Heart left ventricle (tissue), 16 donors: Measurements from ENCODE around the gene MSGN1. TPM values are rescaled to one million over a fixed set of nuclear protein-coding genes. Genes with fewer than 3 reads are reported as not detected.

ENCODE experiments used
- ATAC-seq, 4 donors: fragments of 200-7000 bp; cut with Tn5 transposase; one replicate each; pipeline ENCODE4 v1.9.1; 2020 to 2022; ENCODE audit warnings: moderate library complexity in 4 of 4, mild to moderate bottlenecking in 3 of 4, moderate number of reproducible peaks in 1 of 4
- DNase-seq, 5 donors: peaks; one replicate each; pipeline ENCODE4 v3.0.0-alpha.2; 2020
- H3K27ac ChIP-seq, 12 donors: fragments of 200-600 bp; sonication (generic) in 4 of 12; one replicate each; pipeline versions ENCODE4 v1.5.0 to v1.8.0; 2016 to 2022; ENCODE audit warnings: mild to moderate bottlenecking in 2 of 12
- H3K27me3 ChIP-seq, 9 donors: fragments of 200-600 bp; sonication (generic) in 2 of 9; one replicate each; pipeline versions ENCODE4 v1.5.1 to v1.8.0; 2016 to 2022; ENCODE audit warnings: mild to moderate bottlenecking in 3 of 9
- H3K36me3 ChIP-seq, 9 donors: fragments of 200-600 bp; sonication (generic) in 2 of 9; one replicate each; pipeline versions ENCODE4 v1.5.0 to v1.8.0; 2018 to 2022; ENCODE audit warnings: mild to moderate bottlenecking in 2 of 9
- H3K4me1 ChIP-seq, 12 donors: fragments of 200-600 bp; sonication (generic) in 4 of 12; one replicate each; pipeline versions ENCODE4 v1.5.0 to v1.8.0; 2016 to 2022; ENCODE audit warnings: mild to moderate bottlenecking in 3 of 12
- H3K4me3 ChIP-seq, 12 donors: fragments of 200-600 bp; sonication (generic) in 4 of 12; one replicate each; pipeline versions ENCODE4 v1.5.0 to v1.8.0; 2017 to 2022; ENCODE audit warnings: mild to moderate bottlenecking in 9 of 12, moderate library complexity in 4 of 12
- H3K9me3 ChIP-seq, 12 donors: fragments of 200-600 bp; sonication (generic) in 4 of 12; one replicate each; pipeline versions ENCODE4 v1.5.0 to v1.8.0; 2016 to 2022; ENCODE audit warnings: mild to moderate bottlenecking in 1 of 12
- CTCF ChIP-seq, 12 donors: fragments of 200-600 bp; sonication (generic) in 4 of 12; IDR thresholded peaks; one replicate each; pipeline versions ENCODE4 v1.5.0 to v1.8.0; 2018 to 2022; ENCODE audit warnings: antibody characterized with exemption in 12 of 12, mild to moderate bottlenecking in 5 of 12
- POLR2A ChIP-seq, 2 donors: fragments of 450-650 bp; IDR thresholded peaks; one replicate each; pipeline ENCODE4 v1.6.1; 2017; ENCODE audit warnings: antibody characterized with exemption in 2 of 2, mild to moderate bottlenecking in 2 of 2, moderate library complexity in 2 of 2
- WGBS, 4 donors: extraction: QIAGEN DNeasy Blood & Tissue Kit in 2 of 4; methylation state at CpG; one replicate each; pipeline versions ENCODE4 v1.1.5 to v1.1.7; 2013 to 2018; 5-methylcytosine and 5-hydroxymethylcytosine counted together
- intact Hi-C, 10 donors: fragments of 100-400 bp; cut with DNase I; formaldehyde crosslinking; loops; one replicate each; pipeline versions ENCODE4 v1.11.1 to v1.14.2; 2022
- polyA plus RNA-seq, 2 donors: library from polyadenylated mRNA; stranded (reverse); fragments of 200-250 nt; gene quantifications; one replicate each; pipeline ENCODE4 v1.2.3, GENCODE V29; 2013
- total RNA-seq, 9 donors: library from RNA; depleted of rRNA in 2 of 9; stranded (reverse); fragments of >200 nt in 2 of 9; fragmentation: NEBNext Ultra II Directional in 3 of 9; extraction: Animal tissue kit (Norgen Biotek cat#: 25700) in 3 of 9; gene quantifications; one replicate each; pipeline versions ENCODE4 v1.1.0 to v1.2.4, GENCODE V29; 2016 to 2023
- donor health status: ischemic (EF 13 %, LVEDD 7.1; RV severe dilation, severe dysfunction).
- donor health status: healthy with polysubstance abuse.
- donor health status: DM: no; HTN: yes; CAD: no.
- donor health status: DM: no; HTN: no; CAD: no.
- donor health status: ischemic (EF 25% LVEDD 6.9; RV normal size, moderate dysfunction).
- donor health status: ischemic (EF 25% LVEDD 5.7; RV mildly dilated, moderate dysfunction).
- donor health status: healthy.
- donor health status: DM: yes; HTN: yes; CAD: no.
- donor health status: ischemic (EF 35%, LVEDD 5.7; RV mildly dilated, moderate dysfunction).
- donor health status: nonischemic (EF 11% LVEDD 7.7; RV severe dilation, severe dysfunction).
- donor health status: DM: yes; HTN: yes; CAD: no.
- donor health status: PGD.
- donor health status: ischemic (EF 29% LVEDD 5.4; RV normal size, mild dysfunction).
- donor health status: nonischemic (EF 23%, LVEDD 6.1; RV moderate dilation, normal function).

MSGN1 gene
- total and polyA plus RNA-seq, 11 donors, result not detected

- H3K36me3 ChIP-seq, result peaks cover 0 to 52% (median 24%) of the 10 kb centered on the region in 9 donors
- H3K4me1 ChIP-seq, result no peaks in the 10 kb centered on the region
- intact Hi-C loops, result no loop called here
- TF ChIP-seq POLR2A (IDR thresholded peaks at IDR 0.05), result no peak
- ATAC-seq, result no peak
- no peaks in the 10 kb centered on the region for H3K27me3 ChIP-seq
- DNase-seq, result no peak
- H3K27ac ChIP-seq, result no peak overlapping the region
- no peaks in the 10 kb centered on the region for H3K9me3 ChIP-seq
- WGBS, 4 donors, result 91 to 95% (median 92%) methylated on average over 1 of the region's 1 CpG
- no peak overlapping the region for H3K4me3 ChIP-seq
Observed at GRCh38 chr2:17780546-17780945, 35.7 kb upstream of the MSGN1 start.

- WGBS, 4 donors, result 84 to 94% (median 90%) methylated on average over 1 of the region's 1 CpG
- Histone ChIP-seq H3K36me3 (peaks cover 0 to 46% (median 24%) of the 10 kb centered on the region in 9 donors), H3K4me1 (no peaks in the 10 kb centered on the region), H3K4me3 (no peak overlapping the region), H3K9me3 (no peaks in the 10 kb centered on the region), H3K27me3 (no peaks in the 10 kb centered on the region), H3K27ac (no peak overlapping the region)
- no peak for DNase-seq
- ATAC-seq, result no peak
- intact Hi-C loops, result no loop called here
- TF ChIP-seq CTCF (IDR thresholded peaks at IDR 0.05) (no peak), POLR2A (IDR thresholded peaks at IDR 0.05) (no peak)
Observed at GRCh38 chr2:17781482-17781881, 34.8 kb upstream of the MSGN1 start.

GRCh38 chr2:17786727-17787126 lies 29.5 kb upstream of the MSGN1 start:
- ATAC-seq (no peak), DNase-seq (no peak)
- H3K36me3 ChIP-seq, result peaks cover 0 to 6% (median 0%) of the 10 kb centered on the region in 9 donors
- H3K27me3 ChIP-seq, result no peaks in the 10 kb centered on the region
- intact Hi-C loops, result no loop called here
- no peak overlapping the region for H3K27ac ChIP-seq
- no peaks in the 10 kb centered on the region for H3K9me3 ChIP-seq
- TF ChIP-seq POLR2A (IDR thresholded peaks at IDR 0.05) (no peak), CTCF (IDR thresholded peaks at IDR 0.05) (no peak)
- H3K4me3 ChIP-seq, result no peak overlapping the region
- 81 to 87% (median 82%) methylated on average over 3 of the region's 3 CpGs for WGBS, 4 donors
- no peaks in the 10 kb centered on the region for H3K4me1 ChIP-seq

- TF ChIP-seq POLR2A (IDR thresholded peaks at IDR 0.05), result no peak
- no peak for TF ChIP-seq CTCF (IDR thresholded peaks at IDR 0.05)
- H3K36me3 ChIP-seq, result no peaks in the 10 kb centered on the region
- H3K27ac ChIP-seq, result no peak overlapping the region
- intact Hi-C loops, result no loop called here
- peaks cover 0 to 4% (median 0%) of the 10 kb centered on the region in 12 donors for H3K4me1 ChIP-seq
- DNase-seq, result no peak
- no peak for ATAC-seq
- 69 to 80% (median 77%) methylated on average over 4 of the region's 4 CpGs for WGBS, 4 donors
- H3K4me3 ChIP-seq, result no peak overlapping the region
- no peaks in the 10 kb centered on the region for H3K27me3 ChIP-seq
- no peaks in the 10 kb centered on the region for H3K9me3 ChIP-seq
Observed at GRCh38 chr2:17788773-17789172, 27.5 kb upstream of the MSGN1 start.

DNA sequence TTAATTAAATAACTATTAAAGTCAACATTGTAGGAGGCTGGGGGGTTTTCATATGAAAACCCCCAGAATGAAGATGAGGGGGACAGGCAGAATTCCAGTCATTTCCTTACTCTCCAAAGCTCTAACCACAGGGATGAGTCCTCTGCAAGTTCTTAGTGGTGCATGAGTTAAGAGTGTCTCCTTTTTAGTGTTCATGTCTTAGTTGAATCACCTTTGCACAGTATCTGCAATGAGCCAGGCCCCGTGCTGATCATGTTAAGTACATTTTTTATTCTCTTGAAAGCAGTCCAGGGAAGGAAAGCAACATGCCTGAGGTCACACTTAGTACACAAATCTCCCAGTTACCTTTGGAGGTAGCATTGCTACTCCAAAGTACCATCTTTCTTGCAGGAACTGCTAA lies 25.7 kb upstream of the MSGN1 start:
- ATAC-seq (no peak), DNase-seq (no peak)
- no peak overlapping the region for H3K4me3 ChIP-seq
- intact Hi-C loops, result no loop called here
- no peaks in the 10 kb centered on the region for H3K27me3 ChIP-seq
- 80 to 88% (median 87%) methylated on average over 1 of the region's 1 CpG for WGBS, 4 donors
- no peak overlapping the region for H3K27ac ChIP-seq
- H3K4me1 ChIP-seq, result peaks cover 0 to 5% (median 0%) of the 10 kb centered on the region in 12 donors
- no peaks in the 10 kb centered on the region for H3K9me3 ChIP-seq
- TF ChIP-seq POLR2A (IDR thresholded peaks at IDR 0.05) (no peak), CTCF (IDR thresholded peaks at IDR 0.05) (no peak)
- H3K36me3 ChIP-seq, result no peaks in the 10 kb centered on the region
